IMR-90 (cell line): Measurements from ENCODE around the gene SUGCT.

ENCODE experiments used
- CEBPB ChIP-seq: IDR thresholded peaks from 2 replicates; pipeline ENCODE4 v1.6.1; 2012; ENCODE audit warnings: low read depth, low read length, improper control_type of control experiment
- MXI1 ChIP-seq: IDR thresholded peaks from 2 replicates; pipeline ENCODE4 v1.6.1; 2012; ENCODE audit warnings: low read depth, mild to moderate bottlenecking, low read length, moderate library complexity, borderline replicate concordance
- POLR2A ChIP-seq: IDR thresholded peaks from 2 replicates; pipeline ENCODE4 v1.6.1; 2012; ENCODE audit warnings: mild to moderate bottlenecking, low read depth, low read length
- RCOR1 ChIP-seq: IDR thresholded peaks from 2 replicates; pipeline ENCODE4 v1.6.1; 2012; ENCODE audit warnings: mild to moderate bottlenecking, low read length, improper control_type of control experiment; ENCODE audit not compliant: insufficient replicate concordance
- TF ChIP-seq, protein P1 (sequence below): conservative IDR thresholded peaks from 2 replicates; pipeline ENCODE4 v1.5.1; 2012; ENCODE audit warnings: mild to moderate bottlenecking, low read depth, low read length, improper control_type of control experiment
- TF ChIP-seq, protein P2 (sequence below): fragments of 150-350 bp; IDR thresholded peaks from 2 replicates; pipeline ENCODE4 v1.6.1; 2016; ENCODE audit warnings: low read depth, mild to moderate bottlenecking, low read length, moderate library complexity, borderline replicate concordance

- TF ChIP-seq, protein P1, sequence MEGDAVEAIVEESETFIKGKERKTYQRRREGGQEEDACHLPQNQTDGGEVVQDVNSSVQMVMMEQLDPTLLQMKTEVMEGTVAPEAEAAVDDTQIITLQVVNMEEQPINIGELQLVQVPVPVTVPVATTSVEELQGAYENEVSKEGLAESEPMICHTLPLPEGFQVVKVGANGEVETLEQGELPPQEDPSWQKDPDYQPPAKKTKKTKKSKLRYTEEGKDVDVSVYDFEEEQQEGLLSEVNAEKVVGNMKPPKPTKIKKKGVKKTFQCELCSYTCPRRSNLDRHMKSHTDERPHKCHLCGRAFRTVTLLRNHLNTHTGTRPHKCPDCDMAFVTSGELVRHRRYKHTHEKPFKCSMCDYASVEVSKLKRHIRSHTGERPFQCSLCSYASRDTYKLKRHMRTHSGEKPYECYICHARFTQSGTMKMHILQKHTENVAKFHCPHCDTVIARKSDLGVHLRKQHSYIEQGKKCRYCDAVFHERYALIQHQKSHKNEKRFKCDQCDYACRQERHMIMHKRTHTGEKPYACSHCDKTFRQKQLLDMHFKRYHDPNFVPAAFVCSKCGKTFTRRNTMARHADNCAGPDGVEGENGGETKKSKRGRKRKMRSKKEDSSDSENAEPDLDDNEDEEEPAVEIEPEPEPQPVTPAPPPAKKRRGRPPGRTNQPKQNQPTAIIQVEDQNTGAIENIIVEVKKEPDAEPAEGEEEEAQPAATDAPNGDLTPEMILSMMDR, result no peak
- TF ChIP-seq POLR2A, result no peak
- no peak for TF ChIP-seq MXI1
- no peak for TF ChIP-seq CEBPB
- TF ChIP-seq, protein P2, sequence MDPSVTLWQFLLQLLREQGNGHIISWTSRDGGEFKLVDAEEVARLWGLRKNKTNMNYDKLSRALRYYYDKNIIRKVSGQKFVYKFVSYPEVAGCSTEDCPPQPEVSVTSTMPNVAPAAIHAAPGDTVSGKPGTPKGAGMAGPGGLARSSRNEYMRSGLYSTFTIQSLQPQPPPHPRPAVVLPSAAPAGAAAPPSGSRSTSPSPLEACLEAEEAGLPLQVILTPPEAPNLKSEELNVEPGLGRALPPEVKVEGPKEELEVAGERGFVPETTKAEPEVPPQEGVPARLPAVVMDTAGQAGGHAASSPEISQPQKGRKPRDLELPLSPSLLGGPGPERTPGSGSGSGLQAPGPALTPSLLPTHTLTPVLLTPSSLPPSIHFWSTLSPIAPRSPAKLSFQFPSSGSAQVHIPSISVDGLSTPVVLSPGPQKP, result no peak
- TF ChIP-seq RCOR1, result no peak
Measured at GRCh38 chr7:40765639-40766038, 630.8 kb downstream of the SUGCT start.
